ENCODE data around the gene MGAT5B.

MGAT5B gene

GRCh38 chr17:76879691-76880090, 11.5 kb downstream of the MGAT5B start:
- H3K4me3 ChIP-seq (ENCODE audit: low read depth, low read length): no peak overlapping the region
- TF ChIP-seq CTCF (IDR thresholded peaks at IDR 0.05; ENCODE audit: low read depth, low read length): no peak

GRCh38 chr17:76880268-76880667, 12.1 kb downstream of the MGAT5B start:
- no peak overlapping the region for H3K4me3 ChIP-seq (ENCODE audit: low read depth, low read length)
- TF ChIP-seq CTCF (IDR thresholded peaks at IDR 0.05; ENCODE audit: low read depth, low read length): no peak

- H3K4me3 ChIP-seq (ENCODE audit: low read depth, low read length): no peak overlapping the region
- TF ChIP-seq CTCF (IDR thresholded peaks at IDR 0.05; ENCODE audit: low read depth, low read length): no peak
Observed at GRCh38 chr17:76880971-76881370, 12.8 kb downstream of the MGAT5B start.

- no peak overlapping the region for H3K4me3 ChIP-seq (ENCODE audit: low read depth, low read length)
- no peak for TF ChIP-seq CTCF (IDR thresholded peaks at IDR 0.05; ENCODE audit: low read depth, low read length)
Observed at GRCh38 chr17:76881408-76881807, 13.2 kb downstream of the MGAT5B start.

GRCh38 chr17:76881966-76882365, 13.8 kb downstream of the MGAT5B start:
- H3K4me3 ChIP-seq (ENCODE audit: low read depth, low read length): no peak overlapping the region
- TF ChIP-seq CTCF (IDR thresholded peaks at IDR 0.05; ENCODE audit: low read depth, low read length): no peak

- no peak overlapping the region for H3K4me3 ChIP-seq (ENCODE audit: low read depth, low read length)
Observed at GRCh38 chr17:76883744-76884525, 15.7 kb downstream of the MGAT5B start.

More at GRCh38 chr17:76883744-76884525, 15.7 kb downstream of the MGAT5B start:
- TF ChIP-seq CTCF (IDR thresholded peaks at IDR 0.05; ENCODE audit: low read depth, low read length): no peak
